ENCODE results near the gene TLE5. TPM values are rescaled to one million over a fixed set of nuclear protein-coding genes. Genes with fewer than 3 reads are reported as not detected.

The TLE5 gene
- total RNA-seq, 2 experiments from 2014 or later, result 722 to 793 TPM

DNA sequence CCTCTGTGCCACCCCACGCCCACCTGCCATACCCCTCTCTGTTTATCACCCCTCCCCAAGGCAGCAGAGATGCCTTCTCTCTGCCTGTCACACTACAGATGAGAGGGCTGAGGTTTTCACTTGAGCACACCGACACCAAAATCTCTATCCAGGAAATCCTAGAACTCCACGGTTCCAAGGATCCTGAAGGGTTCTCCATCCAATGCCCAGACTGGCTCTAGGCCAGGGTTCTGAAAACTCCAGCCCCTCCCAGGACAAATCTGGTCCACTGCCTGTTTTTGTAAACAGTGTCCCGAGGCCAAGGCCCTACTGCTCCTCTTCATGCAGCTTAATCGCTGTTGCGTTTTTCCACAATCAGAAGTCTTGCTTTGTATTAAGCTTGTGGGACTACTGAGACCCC lies 53.3 kb downstream of the TLE5 start:
- Histone ChIP-seq H3K27me3 (ENCODE audit: control insufficient read depth in 1 of 2, insufficient read depth in 2 of 2, low read length in 2 of 2) (no peaks in the 10 kb centered on the region), H3K36me3 (ENCODE audit: insufficient read depth, low read length) (peaks cover 10% of the 10 kb centered on the region), H3K4me1 (ENCODE audit: insufficient read depth, low read length) (no peaks in the 10 kb centered on the region), H3K27ac (ENCODE audit: low read depth in 1 of 2, low read length in 2 of 2) (no peak overlapping the region), H3K9me3 (ENCODE audit: control insufficient read depth in 1 of 2, insufficient read depth in 1 of 2, low read length in 2 of 2) (no peaks in the 10 kb centered on the region), H3K4me3 (ENCODE audit: low read length) (no peak overlapping the region)
- H3K4me3 Mint-ChIP-seq, result no peak overlapping the region
- no peak overlapping the region for H3K27ac Mint-ChIP-seq
- peaks cover 36% of the 10 kb centered on the region for H3K36me3 Mint-ChIP-seq (ENCODE audit: low read depth)
- no peak for ATAC-seq (ENCODE audit: poor library complexity)
- no peak for DNase-seq
- no peaks in the 10 kb centered on the region for H3K27me3 Mint-ChIP-seq
- no peaks in the 10 kb centered on the region for H3K9me3 Mint-ChIP-seq
- intact Hi-C loops (cut with DNase I, micrococcal nuclease), result no loop called here
- ChIA-PET POLR2A (no interaction called here), CTCF (no interaction called here)
- no peaks in the 10 kb centered on the region for H3K4me1 Mint-ChIP-seq (ENCODE audit: low read depth)
- TF ChIP-seq, protein P1, sequence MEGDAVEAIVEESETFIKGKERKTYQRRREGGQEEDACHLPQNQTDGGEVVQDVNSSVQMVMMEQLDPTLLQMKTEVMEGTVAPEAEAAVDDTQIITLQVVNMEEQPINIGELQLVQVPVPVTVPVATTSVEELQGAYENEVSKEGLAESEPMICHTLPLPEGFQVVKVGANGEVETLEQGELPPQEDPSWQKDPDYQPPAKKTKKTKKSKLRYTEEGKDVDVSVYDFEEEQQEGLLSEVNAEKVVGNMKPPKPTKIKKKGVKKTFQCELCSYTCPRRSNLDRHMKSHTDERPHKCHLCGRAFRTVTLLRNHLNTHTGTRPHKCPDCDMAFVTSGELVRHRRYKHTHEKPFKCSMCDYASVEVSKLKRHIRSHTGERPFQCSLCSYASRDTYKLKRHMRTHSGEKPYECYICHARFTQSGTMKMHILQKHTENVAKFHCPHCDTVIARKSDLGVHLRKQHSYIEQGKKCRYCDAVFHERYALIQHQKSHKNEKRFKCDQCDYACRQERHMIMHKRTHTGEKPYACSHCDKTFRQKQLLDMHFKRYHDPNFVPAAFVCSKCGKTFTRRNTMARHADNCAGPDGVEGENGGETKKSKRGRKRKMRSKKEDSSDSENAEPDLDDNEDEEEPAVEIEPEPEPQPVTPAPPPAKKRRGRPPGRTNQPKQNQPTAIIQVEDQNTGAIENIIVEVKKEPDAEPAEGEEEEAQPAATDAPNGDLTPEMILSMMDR (IDR thresholded peaks at IDR 0.05), result no peak

DNA sequence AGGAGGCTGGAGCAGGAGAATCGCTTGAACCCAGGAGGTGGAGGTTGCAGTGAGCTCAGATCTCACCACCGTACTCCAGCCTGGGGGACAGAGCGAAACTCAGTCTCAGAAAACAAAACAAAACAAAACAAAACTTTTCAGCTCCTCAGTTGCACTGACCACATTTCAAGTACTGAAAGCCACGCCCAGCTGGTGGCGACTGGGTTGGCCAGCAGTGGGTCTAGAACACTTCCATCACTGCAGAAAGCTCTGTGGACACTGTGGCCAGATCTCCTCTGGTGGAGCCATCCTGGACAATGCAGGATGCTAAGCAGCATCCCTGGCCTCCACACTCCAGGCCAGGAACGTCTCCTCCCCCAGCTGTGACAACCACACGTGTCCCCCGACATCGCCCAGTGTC lies 54.3 kb downstream of the TLE5 start:
- no peaks in the 10 kb centered on the region for H3K27me3 ChIP-seq (ENCODE audit: control insufficient read depth in 1 of 2, insufficient read depth in 2 of 2, low read length in 2 of 2)
- H3K4me1 ChIP-seq (ENCODE audit: insufficient read depth, low read length), result no peaks in the 10 kb centered on the region
- intact Hi-C loops (cut with DNase I, micrococcal nuclease), result no loop called here
- H3K9me3 ChIP-seq (ENCODE audit: control insufficient read depth in 1 of 2, insufficient read depth in 1 of 2, low read length in 2 of 2), result no peaks in the 10 kb centered on the region
- no peaks in the 10 kb centered on the region for H3K9me3 Mint-ChIP-seq
- no peak overlapping the region for H3K27ac Mint-ChIP-seq
- H3K27ac ChIP-seq (ENCODE audit: low read depth in 1 of 2, low read length in 2 of 2), result no peak overlapping the region
- peaks cover 10% of the 10 kb centered on the region for H3K36me3 ChIP-seq (ENCODE audit: insufficient read depth, low read length)
- no peak overlapping the region for H3K4me3 Mint-ChIP-seq
- H3K36me3 Mint-ChIP-seq (ENCODE audit: low read depth), result peaks cover 32% of the 10 kb centered on the region
- TF ChIP-seq, protein P1 (IDR thresholded peaks at IDR 0.05), result no peak
- no peaks in the 10 kb centered on the region for H3K4me1 Mint-ChIP-seq (ENCODE audit: low read depth)
- no peaks in the 10 kb centered on the region for H3K27me3 Mint-ChIP-seq
- POLR2A ChIA-PET, result no interaction called here
- ATAC-seq (ENCODE audit: poor library complexity) (no peak), DNase-seq (no peak)
- no peak overlapping the region for H3K4me3 ChIP-seq (ENCODE audit: low read length)
- CTCF ChIA-PET, result no interaction called here

DNA sequence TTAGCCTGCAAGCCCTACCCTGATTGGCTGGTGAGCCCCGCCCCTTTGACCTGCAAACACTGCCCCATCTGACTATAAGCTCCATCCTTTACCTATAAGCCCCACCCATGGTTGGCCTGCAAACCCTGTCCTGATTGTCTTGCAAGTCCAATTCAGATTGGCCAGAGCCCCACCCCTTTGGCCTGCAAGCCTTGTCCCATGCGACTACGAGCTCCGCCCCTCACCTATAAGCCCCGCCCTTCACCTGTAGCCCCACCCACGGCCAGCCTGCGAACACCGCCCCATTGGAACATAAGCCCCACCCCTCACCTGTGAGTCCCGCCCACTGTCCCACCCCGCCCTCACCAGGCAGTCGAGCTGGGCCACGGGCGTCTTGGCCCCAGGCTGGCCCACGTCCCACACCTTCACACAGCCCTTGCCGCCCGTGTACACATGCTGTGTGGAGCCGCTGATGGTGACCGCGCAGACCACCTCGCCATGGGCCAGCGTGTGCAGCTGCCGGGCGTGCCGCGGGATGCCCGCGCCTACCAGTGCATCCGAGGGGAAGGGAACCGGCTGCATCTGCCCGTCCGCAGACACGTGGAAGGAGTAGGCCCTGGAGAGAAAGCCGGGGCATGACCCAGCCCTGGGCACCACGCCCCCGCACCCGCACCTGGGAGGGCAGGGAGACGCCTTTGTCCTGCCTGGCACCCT lies 56.1 kb downstream of the TLE5 start:
- CTCF ChIA-PET, result interaction anchor here (0.6 kb wide), 1 partner anchor 41 kb away, joined by 4 read pairs; no protein-coding TSS in a partner anchor
- H3K27me3 ChIP-seq (ENCODE audit: control insufficient read depth in 1 of 2, insufficient read depth in 2 of 2, low read length in 2 of 2), result no peaks in the 10 kb centered on the region
- DNase-seq (peak in 4 of 14 experiments; percentile 17 to 57 (median 30)), ATAC-seq (ENCODE audit: poor library complexity) (peak; percentile 84)
- no peaks in the 10 kb centered on the region for H3K27me3 Mint-ChIP-seq
- intact Hi-C loops (cut with DNase I, micrococcal nuclease), result no loop called here
- no peak overlapping the region for H3K27ac Mint-ChIP-seq
- peaks cover 30% of the 10 kb centered on the region for H3K36me3 Mint-ChIP-seq (ENCODE audit: low read depth)
- no peaks in the 10 kb centered on the region for H3K9me3 Mint-ChIP-seq
- POLR2A ChIA-PET, result interaction anchor here (1.1 kb wide), 1 partner anchor 19 kb away, joined by 3 read pairs; no protein-coding TSS in a partner anchor
- no peak overlapping the region for H3K4me3 Mint-ChIP-seq
- peaks cover 13% of the 10 kb centered on the region for H3K36me3 ChIP-seq (ENCODE audit: insufficient read depth, low read length)
- H3K4me1 ChIP-seq (ENCODE audit: insufficient read depth, low read length), result no peaks in the 10 kb centered on the region
- TF ChIP-seq, protein P1 (IDR thresholded peaks at IDR 0.05), result no peak
- H3K27ac ChIP-seq (ENCODE audit: low read depth in 1 of 2, low read length in 2 of 2), result no peak overlapping the region
- no peaks in the 10 kb centered on the region for H3K9me3 ChIP-seq (ENCODE audit: control insufficient read depth in 1 of 2, insufficient read depth in 1 of 2, low read length in 2 of 2)
- H3K4me3 ChIP-seq (ENCODE audit: low read length), result no peak overlapping the region
- no peaks in the 10 kb centered on the region for H3K4me1 Mint-ChIP-seq (ENCODE audit: low read depth)
